Spleen (tissue), 7 donors: ENCODE measurements around the gene CLOCK.

Experiments
- CTCF ChIP-seq, 11 experiments: fragments of 200-600 bp in 7 of 11; fragments of 450-650 bp in 4 of 11; sonication (generic) in 4 of 11; IDR thresholded peaks in 8 of 11; conservative IDR thresholded peaks in 3 of 11; 1 replicate in 7 of 11; 2 replicates in 4 of 11; pipeline versions ENCODE4 v1.4.0 to v1.8.0; 2016 to 2021; ENCODE audit warnings: antibody characterized with exemption in 11 of 11, inconsistent platforms in 4 of 11, mild to moderate bottlenecking in 1 of 11
- POLR2A ChIP-seq, 3 donors: fragments of 450-650 bp; IDR thresholded peaks; one replicate each; pipeline ENCODE4 v1.5.1; 2017; ENCODE audit warnings: antibody characterized with exemption in 3 of 3, mild to moderate bottlenecking in 1 of 3
- donor health status: DM: no; HTN: no; CAD: no; lungs with moderate emphysema.
- donor health status: DM: no; HTN: no; CAD: no.
- donor health status: DM: no; HTN: no; CAD: no.

- TF ChIP-seq CTCF (IDR thresholded peaks at IDR 0.05 in 8 of 11, conservative IDR thresholded peaks at IDR 0.05 in 3 of 11) (no peak), POLR2A (IDR thresholded peaks at IDR 0.05) (no peak)
Measured at GRCh38 chr4:55560096-55560495, 13.4 kb upstream of the CLOCK start.
